ENCODE results near the gene KCNQ4.

Gene KCNQ4

DNA sequence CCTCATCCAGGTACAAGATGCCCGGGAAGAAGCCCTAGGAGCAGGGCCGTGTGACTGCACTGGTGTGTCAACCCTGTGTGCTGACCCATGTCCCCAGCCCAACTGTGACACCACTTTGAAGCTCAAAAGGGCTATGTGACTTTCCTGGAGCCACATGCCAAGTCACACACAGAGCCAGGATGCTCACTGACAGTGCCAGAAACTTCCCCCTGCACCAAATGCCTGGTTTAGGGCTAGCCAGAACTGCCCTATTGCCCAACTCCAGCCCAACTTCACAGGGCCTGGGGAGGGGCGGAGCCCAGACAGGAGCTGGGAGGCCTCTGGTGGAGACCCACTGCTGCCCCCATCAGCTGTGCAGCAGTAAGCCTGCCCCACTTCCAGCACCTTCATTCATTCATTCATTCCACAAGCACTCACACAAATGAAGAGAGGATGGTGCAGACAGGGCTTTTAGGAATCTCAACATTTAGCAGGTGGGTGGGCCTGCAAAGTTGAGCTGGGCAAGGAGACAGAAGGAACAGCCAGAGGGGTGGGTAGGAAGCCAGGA, 36.7 kb downstream of the KCNQ4 start:
- ATAC-seq = no peak; the same call in 2 of the 3 replicates
- TF ChIP-seq ISL1 (CRISPR knock-in tag; IDR thresholded peaks at IDR 0.05) (no peak), ARNTL (CRISPR knock-in tag; IDR thresholded peaks at IDR 0.05; ENCODE audit: borderline replicate concordance, low read depth) (no peak), TCF4 (CRISPR knock-in tag; IDR thresholded peaks at IDR 0.05; ENCODE audit: borderline replicate concordance) (no peak), ZNF565 (CRISPR knock-in tag; conservative IDR thresholded peaks at IDR 0.05; ENCODE audit: low read depth) (no peak), OSR1 (CRISPR knock-in tag; IDR thresholded peaks at IDR 0.05) (no peak), TOX (CRISPR knock-in tag; IDR thresholded peaks at IDR 0.05; ENCODE audit: borderline replicate concordance) (no peak), CSDC2 (CRISPR knock-in tag; IDR thresholded peaks at IDR 0.05) (no peak), ESRRG (CRISPR knock-in tag; IDR thresholded peaks at IDR 0.05) (no peak), RARB (CRISPR knock-in tag; IDR thresholded peaks at IDR 0.05) (no peak), PATZ1 (CRISPR knock-in tag; IDR thresholded peaks at IDR 0.05; ENCODE audit: borderline replicate concordance) (no peak), ZC3H10 (CRISPR knock-in tag; IDR thresholded peaks at IDR 0.05) (no peak), ZNF70 (CRISPR knock-in tag; IDR thresholded peaks at IDR 0.05) (no peak), BACH2 (CRISPR knock-in tag; IDR thresholded peaks at IDR 0.05; ENCODE audit: borderline replicate concordance) (no peak), ZNF8 (CRISPR knock-in tag; IDR thresholded peaks at IDR 0.05) (no peak), ZFP3 (CRISPR knock-in tag; IDR thresholded peaks at IDR 0.05) (no peak), PPARA (CRISPR knock-in tag; IDR thresholded peaks at IDR 0.05; ENCODE audit: borderline replicate concordance) (no peak)
- TF ChIP-seq, protein P1, sequence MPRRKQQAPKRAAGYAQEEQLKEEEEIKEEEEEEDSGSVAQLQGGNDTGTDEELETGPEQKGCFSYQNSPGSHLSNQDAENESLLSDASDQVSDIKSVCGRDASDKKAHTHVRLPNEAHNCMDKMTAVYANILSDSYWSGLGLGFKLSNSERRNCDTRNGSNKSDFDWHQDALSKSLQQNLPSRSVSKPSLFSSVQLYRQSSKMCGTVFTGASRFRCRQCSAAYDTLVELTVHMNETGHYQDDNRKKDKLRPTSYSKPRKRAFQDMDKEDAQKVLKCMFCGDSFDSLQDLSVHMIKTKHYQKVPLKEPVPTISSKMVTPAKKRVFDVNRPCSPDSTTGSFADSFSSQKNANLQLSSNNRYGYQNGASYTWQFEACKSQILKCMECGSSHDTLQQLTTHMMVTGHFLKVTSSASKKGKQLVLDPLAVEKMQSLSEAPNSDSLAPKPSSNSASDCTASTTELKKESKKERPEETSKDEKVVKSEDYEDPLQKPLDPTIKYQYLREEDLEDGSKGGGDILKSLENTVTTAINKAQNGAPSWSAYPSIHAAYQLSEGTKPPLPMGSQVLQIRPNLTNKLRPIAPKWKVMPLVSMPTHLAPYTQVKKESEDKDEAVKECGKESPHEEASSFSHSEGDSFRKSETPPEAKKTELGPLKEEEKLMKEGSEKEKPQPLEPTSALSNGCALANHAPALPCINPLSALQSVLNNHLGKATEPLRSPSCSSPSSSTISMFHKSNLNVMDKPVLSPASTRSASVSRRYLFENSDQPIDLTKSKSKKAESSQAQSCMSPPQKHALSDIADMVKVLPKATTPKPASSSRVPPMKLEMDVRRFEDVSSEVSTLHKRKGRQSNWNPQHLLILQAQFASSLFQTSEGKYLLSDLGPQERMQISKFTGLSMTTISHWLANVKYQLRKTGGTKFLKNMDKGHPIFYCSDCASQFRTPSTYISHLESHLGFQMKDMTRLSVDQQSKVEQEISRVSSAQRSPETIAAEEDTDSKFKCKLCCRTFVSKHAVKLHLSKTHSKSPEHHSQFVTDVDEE (CRISPR knock-in tag; IDR thresholded peaks at IDR 0.05) = no peak
- TF ChIP-seq, protein P2, sequence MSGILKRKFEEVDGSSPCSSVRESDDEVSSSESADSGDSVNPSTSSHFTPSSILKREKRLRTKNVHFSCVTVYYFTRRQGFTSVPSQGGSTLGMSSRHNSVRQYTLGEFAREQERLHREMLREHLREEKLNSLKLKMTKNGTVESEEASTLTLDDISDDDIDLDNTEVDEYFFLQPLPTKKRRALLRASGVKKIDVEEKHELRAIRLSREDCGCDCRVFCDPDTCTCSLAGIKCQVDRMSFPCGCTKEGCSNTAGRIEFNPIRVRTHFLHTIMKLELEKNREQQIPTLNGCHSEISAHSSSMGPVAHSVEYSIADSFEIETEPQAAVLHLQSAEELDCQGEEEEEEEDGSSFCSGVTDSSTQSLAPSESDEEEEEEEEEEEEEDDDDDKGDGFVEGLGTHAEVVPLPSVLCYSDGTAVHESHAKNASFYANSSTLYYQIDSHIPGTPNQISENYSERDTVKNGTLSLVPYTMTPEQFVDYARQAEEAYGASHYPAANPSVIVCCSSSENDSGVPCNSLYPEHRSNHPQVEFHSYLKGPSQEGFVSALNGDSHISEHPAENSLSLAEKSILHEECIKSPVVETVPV (CRISPR knock-in tag; IDR thresholded peaks at IDR 0.05) = no peak

- TF ChIP-seq PPARA (CRISPR knock-in tag; IDR thresholded peaks at IDR 0.05; ENCODE audit: borderline replicate concordance) (no peak), OSR1 (CRISPR knock-in tag; IDR thresholded peaks at IDR 0.05) (no peak), RARB (CRISPR knock-in tag; IDR thresholded peaks at IDR 0.05) (no peak), ZC3H10 (CRISPR knock-in tag; IDR thresholded peaks at IDR 0.05) (no peak), CREB5 (CRISPR knock-in tag; IDR thresholded peaks at IDR 0.05; ENCODE audit: low read depth) (no peak), CSDC2 (CRISPR knock-in tag; IDR thresholded peaks at IDR 0.05) (no peak), ESRRG (CRISPR knock-in tag; IDR thresholded peaks at IDR 0.05) (no peak), PATZ1 (CRISPR knock-in tag; IDR thresholded peaks at IDR 0.05; ENCODE audit: borderline replicate concordance) (no peak), TCF4 (CRISPR knock-in tag; IDR thresholded peaks at IDR 0.05; ENCODE audit: borderline replicate concordance) (no peak), ARNTL (CRISPR knock-in tag; IDR thresholded peaks at IDR 0.05; ENCODE audit: borderline replicate concordance, low read depth) (no peak)
- TF ChIP-seq, protein P1 (CRISPR knock-in tag; IDR thresholded peaks at IDR 0.05) = no peak
These were observed 37.5 kb downstream of the KCNQ4 start for GRCh38 chr1:40820911-40821693.

More at GRCh38 chr1:40820911-40821693, 37.5 kb downstream of the KCNQ4 start:
- ATAC-seq = peak; percentile 11
